Activated CD8-positive, alpha-beta memory T cell treated with anti-CD3 and anti-CD28 coated beads for 48 hours (primary cell): Measurements from ENCODE around the gene BRD2.

Experiments used
- DNase-seq, 3 experiments: peaks; one replicate each; pipeline ENCODE4 v3.0.0-alpha.2; 2020; ENCODE audit warnings: low read depth in 2 of 3, low spot score in 2 of 3

The BRD2 gene

DNA sequence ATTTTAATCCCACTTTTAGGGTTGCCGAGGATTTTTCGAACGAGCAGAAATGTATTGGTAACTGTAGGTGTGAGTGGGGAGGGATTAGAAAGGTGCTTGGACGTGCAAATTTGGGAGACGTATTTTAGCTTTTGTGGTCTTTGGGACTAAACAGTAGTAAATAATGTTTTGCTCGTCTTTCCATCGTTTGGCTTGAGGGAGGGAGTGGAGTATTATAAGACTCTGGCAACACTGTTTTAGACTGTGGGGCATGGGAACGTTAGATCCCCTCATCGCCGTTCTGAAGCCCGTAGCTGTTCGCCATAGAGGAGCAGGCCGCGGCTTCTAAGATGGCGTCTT lies 2.8 kb downstream of the BRD2 start:
- DNase-seq: no peak

DNA sequence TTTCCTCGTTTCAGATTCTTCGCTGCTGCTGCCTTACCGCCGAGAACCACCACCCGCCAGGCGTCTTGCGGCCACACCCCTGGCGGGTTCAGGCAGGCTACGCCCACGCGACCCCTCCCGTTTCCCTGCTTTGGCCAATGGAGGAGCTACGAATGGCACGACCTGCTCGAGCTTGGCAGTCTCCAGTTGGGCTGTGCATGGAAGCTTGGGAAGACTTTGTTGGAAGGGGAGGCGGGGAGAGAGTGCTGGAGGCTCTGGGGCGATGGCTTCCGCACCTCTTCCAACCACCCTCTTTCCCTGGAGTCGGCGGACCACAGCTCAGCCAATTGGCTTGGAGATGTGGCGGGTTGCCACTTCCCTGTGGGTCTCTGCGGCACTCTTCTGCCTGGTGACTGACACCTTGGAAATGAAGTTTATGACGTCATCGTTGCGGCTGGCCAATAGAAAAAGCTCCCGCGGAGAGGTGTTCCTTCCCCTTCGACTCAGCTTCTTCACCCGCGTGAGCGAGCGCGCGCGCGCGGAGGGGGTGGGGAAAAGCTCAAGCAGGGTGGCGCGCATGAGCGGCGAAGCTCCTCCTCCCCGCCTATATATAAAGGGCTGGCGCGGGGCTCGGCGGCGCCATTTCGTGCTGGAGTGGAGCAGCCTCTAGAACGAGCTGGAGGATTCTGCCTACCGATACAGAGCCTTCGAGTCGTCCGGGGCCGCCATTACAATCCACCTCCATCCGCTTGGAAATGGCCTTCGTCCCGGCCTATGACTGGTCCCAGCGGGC lies 3.4 kb downstream of the BRD2 start:
- DNase-seq: peak; percentile 98 to 100 (median 100)

DNA sequence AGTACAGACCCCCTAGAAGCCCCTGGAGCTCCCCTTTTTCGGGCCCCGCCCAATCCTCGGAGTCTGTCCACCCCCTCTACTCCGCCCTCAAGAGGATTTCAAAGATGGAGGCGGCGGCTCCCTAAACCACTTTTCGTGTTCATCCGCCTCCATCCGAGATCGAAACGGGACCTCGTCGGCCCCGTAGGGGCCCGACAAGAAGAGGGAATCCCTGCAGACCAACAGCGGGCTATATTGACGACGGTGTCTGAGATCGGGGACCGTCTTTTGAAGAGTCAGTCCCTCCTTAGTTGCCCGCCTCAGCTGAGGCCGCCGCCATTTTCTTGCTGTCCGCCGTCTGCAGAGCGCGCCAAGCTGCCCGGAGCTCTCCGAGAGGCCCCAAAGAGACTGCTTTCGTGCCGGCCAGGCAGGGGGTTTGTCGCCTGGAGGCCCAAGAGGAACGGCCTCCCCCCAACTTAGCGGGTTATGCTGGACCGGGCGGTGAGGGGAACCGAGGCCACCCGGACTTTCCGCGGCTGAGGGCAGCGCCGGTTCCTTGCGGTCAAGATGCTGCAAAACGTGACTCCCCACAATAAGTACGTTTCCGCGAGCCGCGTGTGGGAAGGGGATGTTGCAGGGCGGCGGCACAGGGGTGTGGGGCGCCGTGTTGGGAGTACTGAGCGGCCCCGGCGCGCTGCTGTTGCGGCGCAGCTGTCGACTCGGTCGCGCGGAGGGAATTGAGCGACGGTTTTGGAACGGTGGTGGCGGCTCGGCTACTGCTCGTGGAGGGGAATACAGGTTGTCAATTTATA lies 4.2 kb downstream of the BRD2 start:
- peak in 2 of 3 experiments; percentile 38 to 57 for DNase-seq

DNA sequence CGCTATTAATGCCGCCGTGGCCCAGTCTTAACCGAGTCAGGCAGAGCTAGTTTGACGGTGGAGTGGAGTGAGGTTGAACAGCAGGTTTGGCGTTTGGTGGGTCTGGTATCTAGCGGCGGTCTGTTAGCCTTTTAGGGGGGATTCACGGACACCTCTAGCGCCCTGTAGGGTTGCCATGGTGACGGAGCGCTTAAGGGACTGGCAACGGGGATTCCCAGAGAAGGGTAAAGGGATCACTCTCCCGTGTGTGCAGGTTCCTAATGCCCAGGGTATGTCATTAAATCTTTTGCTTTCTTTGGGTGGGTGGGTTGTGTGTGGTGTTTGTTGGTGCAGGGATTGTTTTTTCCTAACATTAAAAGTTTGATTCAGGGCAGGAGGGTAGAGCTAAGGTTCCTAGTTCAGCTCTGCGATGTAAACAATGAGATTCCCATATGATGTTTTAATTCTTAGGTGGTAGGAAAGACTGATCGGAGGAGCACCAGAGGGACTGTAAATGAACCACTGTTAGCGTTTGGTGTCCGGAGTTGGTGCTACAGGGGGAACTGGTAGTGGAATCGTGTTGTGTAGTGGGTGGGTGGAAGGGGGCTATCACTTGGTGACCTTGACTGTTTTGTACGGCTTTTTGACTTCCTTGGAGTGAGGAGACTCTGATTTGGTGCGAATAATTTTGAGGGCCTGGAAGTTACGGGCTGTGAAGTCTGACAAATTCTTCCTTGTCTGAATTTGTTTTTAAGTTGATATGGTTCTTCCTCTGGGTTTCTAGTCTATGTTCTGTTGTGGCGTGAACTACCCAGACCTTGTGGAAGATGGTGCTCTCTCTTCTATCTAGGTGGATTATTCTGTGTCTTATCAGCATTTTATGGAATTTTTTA lies 5.0 kb downstream of the BRD2 start:
- DNase-seq: no peak

DNA sequence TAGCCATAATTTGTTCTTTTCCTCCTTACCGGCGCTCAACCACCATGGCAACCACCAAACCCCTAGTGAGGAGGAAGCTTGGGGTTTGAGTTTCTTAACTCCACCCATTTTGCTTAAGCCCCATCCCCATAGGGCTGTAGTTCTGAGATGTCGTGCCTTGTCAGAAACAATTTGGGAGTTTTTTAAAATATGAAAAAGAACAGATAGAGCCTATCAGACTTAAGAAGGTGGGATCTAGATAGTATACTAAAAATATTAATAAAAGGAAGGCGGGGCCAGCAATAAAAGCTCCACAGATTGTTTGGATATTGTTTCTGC lies 5.6 kb downstream of the BRD2 start:
- DNase-seq: no peak

DNA sequence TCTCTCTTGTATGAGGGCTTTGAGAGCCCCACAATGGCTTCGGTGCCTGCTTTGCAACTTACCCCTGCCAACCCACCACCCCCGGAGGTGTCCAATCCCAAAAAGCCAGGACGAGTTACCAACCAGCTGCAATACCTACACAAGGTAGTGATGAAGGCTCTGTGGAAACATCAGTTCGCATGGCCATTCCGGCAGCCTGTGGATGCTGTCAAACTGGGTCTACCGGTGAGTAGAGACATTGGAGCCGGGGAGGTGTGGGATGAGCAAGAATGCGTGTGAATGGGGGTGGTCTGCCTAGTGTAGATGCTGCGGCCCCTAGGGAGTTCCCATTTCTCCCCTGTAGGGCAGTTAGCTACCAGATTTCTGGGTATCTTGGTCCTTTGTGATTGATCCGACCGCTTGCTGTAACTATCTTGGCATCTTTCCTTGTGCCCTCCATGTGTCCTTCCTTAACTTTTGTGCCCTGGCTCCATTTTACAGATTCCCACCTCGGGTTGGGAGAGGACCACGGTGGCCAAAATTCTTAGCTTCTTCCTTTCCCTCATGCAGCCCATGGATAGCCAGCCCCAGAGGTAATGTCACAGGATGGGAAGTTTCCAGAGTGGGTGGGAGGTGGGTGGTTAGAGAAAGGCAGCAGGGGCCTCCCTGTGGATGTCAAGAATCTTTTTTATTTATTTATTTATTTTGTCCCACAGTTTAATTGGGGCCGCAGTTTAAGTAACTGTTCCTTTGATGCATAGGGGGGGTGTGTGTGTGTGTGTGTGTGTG lies 6.3 kb downstream of the BRD2 start:
- no peak for DNase-seq

DNA sequence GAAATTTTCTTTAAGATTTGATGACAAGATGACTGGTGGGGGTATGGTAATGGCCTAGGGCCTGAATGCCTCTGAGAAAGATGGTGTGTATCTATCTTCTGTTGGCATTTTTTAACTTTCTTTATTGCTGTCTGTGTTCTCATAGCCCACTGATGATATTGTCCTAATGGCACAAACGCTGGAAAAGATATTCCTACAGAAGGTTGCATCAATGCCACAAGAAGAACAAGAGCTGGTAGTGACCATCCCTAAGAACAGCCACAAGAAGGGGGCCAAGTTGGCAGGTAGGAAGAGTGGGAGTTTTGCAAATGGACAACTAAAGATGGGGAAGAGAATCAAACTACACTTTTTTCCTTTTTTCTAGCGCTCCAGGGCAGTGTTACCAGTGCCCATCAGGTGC lies 7.5 kb downstream of the BRD2 start:
- no peak for DNase-seq

DNA sequence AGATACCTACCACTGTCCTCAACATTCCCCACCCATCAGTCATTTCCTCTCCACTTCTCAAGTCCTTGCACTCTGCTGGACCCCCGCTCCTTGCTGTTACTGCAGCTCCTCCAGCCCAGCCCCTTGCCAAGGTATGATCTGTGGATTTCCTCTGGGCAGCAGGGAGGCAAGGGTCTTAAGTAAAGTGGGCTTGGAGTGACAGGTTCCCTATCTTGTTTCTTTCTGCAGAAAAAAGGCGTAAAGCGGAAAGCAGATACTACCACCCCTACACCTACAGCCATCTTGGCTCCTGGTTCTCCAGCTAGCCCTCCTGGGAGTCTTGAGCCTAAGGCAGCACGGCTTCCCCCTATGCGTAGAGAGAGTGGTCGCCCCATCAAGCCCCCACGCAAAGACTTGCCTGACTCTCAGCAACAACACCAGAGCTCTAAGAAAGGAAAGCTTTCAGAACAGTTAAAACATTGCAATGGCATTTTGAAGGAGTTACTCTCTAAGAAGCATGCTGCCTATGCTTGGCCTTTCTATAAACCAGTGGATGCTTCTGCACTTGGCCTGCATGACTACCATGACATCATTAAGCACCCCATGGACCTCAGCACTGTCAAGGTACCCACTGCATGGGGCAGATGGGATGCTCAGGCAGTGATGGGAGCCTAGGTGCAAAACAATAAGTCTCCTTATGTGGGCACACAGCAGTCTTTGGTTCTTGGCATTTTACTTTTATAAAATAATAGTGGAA lies 8.1 kb downstream of the BRD2 start:
- no peak for DNase-seq

DNA sequence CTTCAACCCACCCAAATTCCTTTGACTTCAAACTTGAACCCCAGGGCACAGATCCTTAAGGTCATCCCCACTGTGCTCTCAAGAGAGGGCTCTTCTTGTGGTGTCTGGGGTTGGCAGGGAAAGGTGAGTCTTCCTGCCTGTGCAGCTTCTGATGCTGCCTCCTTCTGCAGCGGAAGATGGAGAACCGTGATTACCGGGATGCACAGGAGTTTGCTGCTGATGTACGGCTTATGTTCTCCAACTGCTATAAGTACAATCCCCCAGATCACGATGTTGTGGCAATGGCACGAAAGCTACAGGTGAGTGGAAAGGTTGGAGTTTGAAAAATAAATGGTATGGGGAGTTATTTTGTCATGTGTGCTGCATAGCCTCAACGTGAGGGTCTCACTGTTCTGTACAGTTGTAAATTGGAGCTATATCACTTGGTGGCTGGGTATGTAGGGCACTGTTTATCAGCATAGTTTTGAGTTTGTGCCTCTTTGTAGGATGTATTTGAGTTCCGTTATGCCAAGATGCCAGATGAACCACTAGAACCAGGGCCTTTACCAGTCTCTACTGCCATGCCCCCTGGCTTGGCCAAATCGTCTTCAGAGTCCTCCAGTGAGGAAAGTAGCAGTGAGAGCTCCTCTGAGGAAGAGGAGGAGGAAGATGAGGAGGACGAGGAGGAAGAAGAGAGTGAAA lies 9.0 kb downstream of the BRD2 start:
- DNase-seq: no peak

DNA sequence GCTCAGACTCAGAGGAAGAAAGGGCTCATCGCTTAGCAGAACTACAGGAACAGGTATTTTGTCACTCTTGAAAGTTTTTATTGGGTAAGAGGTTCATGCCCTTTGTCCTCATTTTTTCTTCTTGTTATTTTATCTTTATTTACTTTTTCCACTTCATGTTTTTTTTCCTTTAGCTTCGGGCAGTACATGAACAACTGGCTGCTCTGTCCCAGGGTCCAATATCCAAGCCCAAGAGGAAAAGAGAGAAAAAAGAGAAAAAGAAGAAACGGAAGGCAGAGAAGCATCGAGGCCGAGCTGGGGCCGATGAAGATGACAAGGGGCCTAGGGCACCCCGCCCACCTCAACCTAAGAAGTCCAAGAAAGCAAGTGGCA lies 9.5 kb downstream of the BRD2 start:
- DNase-seq: no peak

DNA sequence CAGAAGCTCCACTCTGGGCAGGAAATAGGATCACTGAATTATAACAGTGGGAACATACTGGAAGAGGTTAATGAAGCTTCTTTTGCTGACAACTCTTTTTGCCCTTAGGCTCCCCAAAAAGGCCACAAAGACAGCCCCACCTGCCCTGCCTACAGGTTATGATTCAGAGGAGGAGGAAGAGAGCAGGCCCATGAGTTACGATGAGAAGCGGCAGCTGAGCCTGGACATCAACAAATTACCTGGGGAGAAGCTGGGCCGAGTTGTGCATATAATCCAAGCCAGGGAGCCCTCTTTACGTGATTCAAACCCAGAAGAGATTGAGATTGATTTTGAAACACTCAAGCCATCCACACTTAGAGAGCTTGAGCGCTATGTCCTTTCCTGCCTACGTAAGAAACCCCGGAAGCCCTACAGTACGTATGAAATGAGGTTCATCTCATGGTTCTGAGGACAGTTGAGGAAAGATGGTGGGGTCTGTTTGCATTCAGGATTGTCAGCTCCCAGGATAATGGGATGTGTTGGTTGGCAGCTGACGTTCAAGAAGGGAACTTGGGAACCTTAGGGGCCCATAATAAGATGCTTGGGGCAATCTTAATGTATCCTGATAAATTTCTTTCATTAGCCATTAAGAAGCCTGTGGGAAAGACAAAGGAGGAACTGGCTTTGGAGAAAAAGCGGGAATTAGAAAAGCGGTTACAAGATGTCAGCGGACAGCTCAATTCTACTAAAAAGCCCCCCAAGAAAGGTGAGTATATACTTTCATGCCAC lies 11.5 kb downstream of the BRD2 start:
- DNase-seq: no peak

DNA sequence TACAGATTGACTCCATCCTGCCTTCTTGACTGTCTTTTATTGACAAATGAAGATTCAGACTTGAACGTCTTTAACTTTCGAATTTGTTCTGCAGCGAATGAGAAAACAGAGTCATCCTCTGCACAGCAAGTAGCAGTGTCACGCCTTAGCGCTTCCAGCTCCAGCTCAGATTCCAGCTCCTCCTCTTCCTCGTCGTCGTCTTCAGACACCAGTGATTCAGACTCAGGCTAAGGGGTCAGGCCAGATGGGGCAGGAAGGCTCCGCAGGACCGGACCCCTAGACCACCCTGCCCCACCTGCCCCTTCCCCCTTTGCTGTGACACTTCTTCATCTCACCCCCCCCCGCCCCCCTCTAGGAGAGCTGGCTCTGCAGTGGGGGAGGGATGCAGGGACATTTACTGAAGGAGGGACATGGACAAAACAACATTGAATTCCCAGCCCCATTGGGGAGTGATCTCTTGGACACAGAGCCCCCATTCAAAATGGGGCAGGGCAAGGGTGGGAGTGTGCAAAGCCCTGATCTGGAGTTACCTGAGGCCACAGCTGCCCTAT lies 12.2 kb downstream of the BRD2 start:
- no peak for DNase-seq

DNA sequence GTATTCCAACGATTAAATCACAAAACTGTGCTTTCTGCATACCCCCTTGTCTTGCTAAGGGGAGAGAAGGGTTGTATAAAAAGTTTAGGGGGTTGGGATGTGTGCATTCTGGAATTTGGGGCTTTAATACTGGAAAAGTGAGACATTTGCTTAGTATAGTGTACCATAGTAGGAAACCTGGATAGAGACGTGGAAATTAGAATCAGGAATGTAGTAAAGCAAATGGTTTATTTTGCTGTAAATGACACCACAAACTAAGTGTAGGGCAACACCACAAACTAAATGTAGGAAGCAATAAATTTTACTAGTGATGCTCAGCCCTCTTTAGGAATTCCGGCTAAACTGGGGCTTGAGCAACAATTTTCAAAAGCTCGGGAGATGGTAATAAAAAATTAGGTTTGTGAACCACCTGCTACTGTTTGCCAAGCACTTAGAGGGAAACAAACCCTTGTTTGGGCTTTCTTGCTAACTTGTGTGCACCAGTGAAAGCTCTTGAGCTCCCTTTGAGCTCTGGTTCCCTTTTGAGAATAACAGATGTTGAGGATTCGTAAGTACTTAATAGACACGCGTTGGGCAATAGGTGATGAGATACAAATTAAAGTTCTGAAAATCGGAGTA lies 13.8 kb downstream of the BRD2 start:
- DNase-seq: no peak

DNA sequence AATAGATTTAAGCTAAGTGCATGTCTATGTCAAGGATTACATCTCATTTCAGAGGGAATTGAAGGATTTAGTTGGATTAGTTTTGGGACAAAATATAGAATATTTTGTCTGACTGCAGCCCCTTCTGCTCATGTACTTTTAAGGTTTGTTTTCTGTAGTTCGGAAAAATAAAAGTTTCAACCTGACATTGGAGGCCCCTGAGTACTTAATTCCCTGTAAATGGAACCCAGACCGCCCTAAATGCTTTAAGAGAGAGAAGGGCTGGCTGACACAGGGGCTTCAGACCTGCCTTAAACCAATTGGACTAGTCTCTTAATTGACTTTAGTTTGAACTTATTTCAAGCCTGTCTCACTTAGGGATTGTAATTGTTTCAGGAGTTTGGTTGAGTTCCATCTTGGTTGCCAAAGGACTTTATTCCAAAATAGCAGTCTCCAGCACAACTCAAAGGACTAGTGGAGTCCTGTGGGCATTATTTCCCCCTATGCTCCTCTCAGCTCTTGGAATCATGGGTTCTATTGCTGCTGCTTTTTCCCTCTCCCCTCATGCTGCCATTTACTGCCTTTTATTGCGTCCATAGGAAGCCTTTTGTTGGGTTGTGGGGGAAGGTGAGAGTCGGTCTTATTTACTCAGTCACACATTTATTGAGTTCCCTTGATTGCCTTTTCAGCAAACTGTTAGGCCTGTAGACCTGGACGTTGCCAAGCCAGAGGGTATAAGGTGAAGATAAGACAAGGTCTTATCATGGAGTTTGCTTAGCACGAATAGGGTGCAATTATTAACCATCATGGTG lies 14.5 kb downstream of the BRD2 start:
- no peak for DNase-seq

DNA sequence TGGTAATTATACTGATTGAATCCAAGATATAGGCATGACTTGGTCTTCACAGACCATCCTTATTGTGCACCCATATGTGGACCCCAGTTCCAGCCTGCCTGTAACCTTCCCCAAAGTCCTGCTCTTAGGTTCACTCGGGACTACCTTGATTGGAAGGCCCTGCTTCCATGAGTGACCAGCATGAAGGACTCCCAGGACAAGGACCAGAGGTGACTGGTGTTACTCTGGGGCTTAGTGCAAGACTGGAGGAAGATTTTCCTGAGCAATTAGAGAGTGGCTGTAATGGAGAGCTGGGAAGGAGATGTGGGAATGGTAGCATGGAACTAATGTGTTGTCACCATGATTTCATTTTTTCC lies 15.1 kb downstream of the BRD2 start:
- no peak for DNase-seq

DNA sequence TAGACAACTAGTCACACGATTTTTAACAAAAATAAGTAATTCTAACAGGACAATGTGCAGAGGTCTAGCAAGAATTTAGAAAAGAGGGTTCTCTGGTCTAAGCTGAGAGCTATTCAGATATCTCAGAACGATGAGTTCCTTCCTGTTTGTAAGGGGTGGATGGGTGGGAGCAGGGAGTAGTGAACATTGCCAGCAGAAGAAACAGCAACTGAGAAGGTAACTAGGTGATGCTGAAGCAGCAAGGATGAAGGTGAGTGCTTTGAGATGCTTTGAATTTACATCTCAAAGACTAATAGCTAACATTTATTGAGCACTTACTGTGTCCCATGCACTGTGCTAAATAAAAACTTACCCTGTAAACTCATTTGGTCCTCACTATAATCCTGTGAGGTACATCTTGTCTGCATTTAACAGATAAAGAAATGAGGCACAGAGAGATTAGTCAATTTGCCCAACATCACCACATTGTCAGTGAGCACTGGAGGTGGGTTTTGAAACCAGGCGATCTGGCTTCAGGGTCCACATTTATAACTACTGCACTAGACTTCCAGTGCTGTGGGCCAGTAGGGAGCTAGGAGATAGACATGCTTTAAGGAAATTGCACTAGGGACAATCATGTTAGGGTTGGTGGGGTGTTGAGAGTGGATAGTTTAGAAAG lies 15.7 kb downstream of the BRD2 start:
- DNase-seq: no peak
